ENCODE results near the gene HCN4. TPM values are rescaled to one million over a fixed set of nuclear protein-coding genes. Genes with fewer than 3 reads are reported as not detected.

The HCN4 gene
- total RNA-seq, 2 donors from 2014 or later: 0.78 to 2.0 TPM

DNA sequence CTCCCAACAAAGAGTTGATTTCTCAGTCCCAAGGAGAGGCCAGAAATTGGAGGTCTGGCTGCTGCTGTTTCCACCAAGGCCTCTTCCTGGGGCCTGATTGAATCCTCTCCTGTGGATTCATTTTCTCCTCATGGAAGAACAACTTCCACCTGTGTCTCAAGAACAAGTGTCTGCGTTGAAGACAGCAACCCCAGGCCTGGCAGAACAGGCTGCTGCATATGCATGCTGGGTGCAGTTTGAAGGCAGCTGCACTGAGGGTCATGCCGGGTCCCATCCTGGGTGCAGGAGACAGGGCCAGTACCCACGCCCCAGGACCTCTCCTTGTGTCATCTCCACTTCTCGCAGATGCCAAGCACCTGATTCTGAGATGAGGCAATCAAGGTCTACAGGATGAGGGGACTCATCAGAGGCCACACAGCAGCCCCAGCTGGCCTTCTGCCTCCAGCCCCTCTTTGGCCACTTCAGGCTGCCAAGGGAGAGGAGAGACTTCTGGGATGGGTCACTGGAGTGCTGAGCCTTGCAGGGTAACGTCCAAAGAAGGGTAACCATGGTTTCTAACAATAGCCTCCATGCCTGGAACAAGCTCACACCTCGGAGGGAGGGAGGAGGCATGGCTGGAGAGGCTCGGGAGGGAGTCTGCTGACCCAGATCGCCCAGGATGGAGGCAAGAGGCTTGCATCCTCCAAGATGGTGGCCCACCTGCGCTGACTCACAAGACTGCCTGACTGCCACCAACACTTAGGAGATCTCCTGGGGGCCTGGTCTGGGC is 30.0 kb downstream of the HCN4 start:
- no peaks in the 10 kb centered on the region for H3K36me3 ChIP-seq (replicated peaks in 1 of 2; ENCODE audit: insufficient read depth in 1 of 2, low read depth in 2 of 2)
- 60 to 63% methylated on average over 7 to 9 of the region's 9 CpGs for WGBS, 2 donors
- no peak for DNase-seq
- H3K4me3 ChIP-seq: no peak overlapping the region
- no peaks in the 10 kb centered on the region for H3K4me1 ChIP-seq
- no peak overlapping the region for H3K27ac ChIP-seq
- H3K9me3 ChIP-seq: no peaks in the 10 kb centered on the region
- H3K27me3 ChIP-seq: no peaks in the 10 kb centered on the region
- intact Hi-C loops (cut with DNase I): no loop called here
- TF ChIP-seq, protein P1, sequence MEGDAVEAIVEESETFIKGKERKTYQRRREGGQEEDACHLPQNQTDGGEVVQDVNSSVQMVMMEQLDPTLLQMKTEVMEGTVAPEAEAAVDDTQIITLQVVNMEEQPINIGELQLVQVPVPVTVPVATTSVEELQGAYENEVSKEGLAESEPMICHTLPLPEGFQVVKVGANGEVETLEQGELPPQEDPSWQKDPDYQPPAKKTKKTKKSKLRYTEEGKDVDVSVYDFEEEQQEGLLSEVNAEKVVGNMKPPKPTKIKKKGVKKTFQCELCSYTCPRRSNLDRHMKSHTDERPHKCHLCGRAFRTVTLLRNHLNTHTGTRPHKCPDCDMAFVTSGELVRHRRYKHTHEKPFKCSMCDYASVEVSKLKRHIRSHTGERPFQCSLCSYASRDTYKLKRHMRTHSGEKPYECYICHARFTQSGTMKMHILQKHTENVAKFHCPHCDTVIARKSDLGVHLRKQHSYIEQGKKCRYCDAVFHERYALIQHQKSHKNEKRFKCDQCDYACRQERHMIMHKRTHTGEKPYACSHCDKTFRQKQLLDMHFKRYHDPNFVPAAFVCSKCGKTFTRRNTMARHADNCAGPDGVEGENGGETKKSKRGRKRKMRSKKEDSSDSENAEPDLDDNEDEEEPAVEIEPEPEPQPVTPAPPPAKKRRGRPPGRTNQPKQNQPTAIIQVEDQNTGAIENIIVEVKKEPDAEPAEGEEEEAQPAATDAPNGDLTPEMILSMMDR (IDR thresholded peaks at IDR 0.05): no peak
- no peak for TF ChIP-seq POLR2A (IDR thresholded peaks at IDR 0.05)
- ATAC-seq: no peak

GRCh38 chr15:73338058-73338457 is 30.7 kb downstream of the HCN4 start:
- Histone ChIP-seq H3K27ac (no peak overlapping the region), H3K36me3 (replicated peaks in 1 of 2; ENCODE audit: insufficient read depth in 1 of 2, low read depth in 2 of 2) (no peaks in the 10 kb centered on the region), H3K27me3 (no peaks in the 10 kb centered on the region), H3K4me1 (no peaks in the 10 kb centered on the region), H3K9me3 (no peaks in the 10 kb centered on the region), H3K4me3 (no peak overlapping the region)
- intact Hi-C loops (cut with DNase I): no loop called here
- TF ChIP-seq, protein P1 (IDR thresholded peaks at IDR 0.05): no peak
- no peak for TF ChIP-seq POLR2A (IDR thresholded peaks at IDR 0.05)
- WGBS, 2 donors: 46 to 51% methylated on average over 6 of the region's 6 CpGs
- ATAC-seq (no peak), DNase-seq (peak in 2 of 4 donors; percentile 18 to 32)

- no peak overlapping the region for H3K27ac ChIP-seq
- intact Hi-C loops (cut with DNase I): no loop called here
- no peaks in the 10 kb centered on the region for H3K27me3 ChIP-seq
- no peaks in the 10 kb centered on the region for H3K4me1 ChIP-seq
- DNase-seq (no peak), ATAC-seq (no peak)
- H3K36me3 ChIP-seq (replicated peaks in 1 of 2; ENCODE audit: insufficient read depth in 1 of 2, low read depth in 2 of 2): no peaks in the 10 kb centered on the region
- TF ChIP-seq, protein P1 (IDR thresholded peaks at IDR 0.05): no peak
- TF ChIP-seq POLR2A (IDR thresholded peaks at IDR 0.05): no peak
- no peaks in the 10 kb centered on the region for H3K9me3 ChIP-seq
- H3K4me3 ChIP-seq: no peak overlapping the region
- 68 to 74% methylated on average over 8 of the region's 8 CpGs for WGBS, 2 donors
Observed at GRCh38 chr15:73337187-73337586, 31.6 kb downstream of the HCN4 start.

GRCh38 chr15:73336756-73337155 is 32.0 kb downstream of the HCN4 start:
- ATAC-seq: no peak
- no peak for DNase-seq
- no peaks in the 10 kb centered on the region for H3K27me3 ChIP-seq
- H3K27ac ChIP-seq: no peak overlapping the region
- no peaks in the 10 kb centered on the region for H3K4me1 ChIP-seq
- H3K4me3 ChIP-seq: no peak overlapping the region
- no peaks in the 10 kb centered on the region for H3K36me3 ChIP-seq (replicated peaks in 1 of 2; ENCODE audit: insufficient read depth in 1 of 2, low read depth in 2 of 2)
- WGBS, 2 donors: 72 to 78% methylated on average over 7 of the region's 7 CpGs
- intact Hi-C loops (cut with DNase I): no loop called here
- H3K9me3 ChIP-seq: no peaks in the 10 kb centered on the region
- no peak for TF ChIP-seq POLR2A (IDR thresholded peaks at IDR 0.05)
- TF ChIP-seq, protein P1 (IDR thresholded peaks at IDR 0.05): no peak

GRCh38 chr15:73335471-73335870 is 33.3 kb downstream of the HCN4 start:
- Histone ChIP-seq H3K27ac (no peak overlapping the region), H3K4me3 (no peak overlapping the region), H3K9me3 (no peaks in the 10 kb centered on the region), H3K27me3 (no peaks in the 10 kb centered on the region), H3K36me3 (replicated peaks in 1 of 2; ENCODE audit: insufficient read depth in 1 of 2, low read depth in 2 of 2) (no peaks in the 10 kb centered on the region), H3K4me1 (no peaks in the 10 kb centered on the region)
- DNase-seq (no peak), ATAC-seq (no peak)
- TF ChIP-seq POLR2A (IDR thresholded peaks at IDR 0.05): no peak
- TF ChIP-seq, protein P1 (IDR thresholded peaks at IDR 0.05): no peak
- intact Hi-C loops (cut with DNase I): no loop called here
- WGBS, 2 donors: 78 to 79% methylated on average over 4 to 5 of the region's 5 CpGs
